22Rv1 (cell line): Measurements from ENCODE around the gene PHACTR1.

Source experiments
- ZFX ChIP-seq: fragments of 450-650 bp; IDR thresholded peaks from 2 replicates; pipeline ENCODE4 v1.6.1; 2017; ENCODE audit warnings: antibody characterized with exemption, borderline replicate concordance
- TF ChIP-seq, protein P1 (sequence below): fragments of 450-650 bp; IDR thresholded peaks from 2 replicates; pipeline ENCODE4 v1.5.1; 2017; ENCODE audit warnings: mild to moderate bottlenecking

DNA sequence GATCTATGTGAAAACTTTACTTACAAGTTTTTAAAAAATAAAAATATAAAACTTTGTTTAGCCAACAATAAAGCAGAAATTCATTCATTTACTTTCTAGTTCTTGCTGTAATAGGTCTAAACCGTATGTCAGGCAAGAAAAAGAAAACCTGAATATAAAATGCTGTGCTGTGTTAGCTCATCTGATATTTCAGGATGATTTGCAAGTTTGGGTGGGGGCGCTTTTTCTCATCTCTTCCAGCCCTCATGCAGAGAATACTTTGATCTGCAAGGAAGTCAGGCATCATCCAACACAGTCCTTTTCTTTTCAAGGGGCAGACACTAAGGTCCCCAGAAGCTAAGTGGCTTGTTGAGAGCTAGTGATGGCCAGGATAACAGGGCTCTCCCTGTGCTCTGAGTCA is 458.5 kb downstream of the PHACTR1 start:
- TF ChIP-seq, protein P1, sequence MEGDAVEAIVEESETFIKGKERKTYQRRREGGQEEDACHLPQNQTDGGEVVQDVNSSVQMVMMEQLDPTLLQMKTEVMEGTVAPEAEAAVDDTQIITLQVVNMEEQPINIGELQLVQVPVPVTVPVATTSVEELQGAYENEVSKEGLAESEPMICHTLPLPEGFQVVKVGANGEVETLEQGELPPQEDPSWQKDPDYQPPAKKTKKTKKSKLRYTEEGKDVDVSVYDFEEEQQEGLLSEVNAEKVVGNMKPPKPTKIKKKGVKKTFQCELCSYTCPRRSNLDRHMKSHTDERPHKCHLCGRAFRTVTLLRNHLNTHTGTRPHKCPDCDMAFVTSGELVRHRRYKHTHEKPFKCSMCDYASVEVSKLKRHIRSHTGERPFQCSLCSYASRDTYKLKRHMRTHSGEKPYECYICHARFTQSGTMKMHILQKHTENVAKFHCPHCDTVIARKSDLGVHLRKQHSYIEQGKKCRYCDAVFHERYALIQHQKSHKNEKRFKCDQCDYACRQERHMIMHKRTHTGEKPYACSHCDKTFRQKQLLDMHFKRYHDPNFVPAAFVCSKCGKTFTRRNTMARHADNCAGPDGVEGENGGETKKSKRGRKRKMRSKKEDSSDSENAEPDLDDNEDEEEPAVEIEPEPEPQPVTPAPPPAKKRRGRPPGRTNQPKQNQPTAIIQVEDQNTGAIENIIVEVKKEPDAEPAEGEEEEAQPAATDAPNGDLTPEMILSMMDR = no peak
- no peak for TF ChIP-seq ZFX
